Mesendoderm (in vitro differentiated cells): ENCODE results near the gene AKT3.
A peak's percentile ranks its signal among the peaks of the same experiment; 100 is the strongest.

Experiments used
- DNase-seq: peaks from one replicate; pipeline ENCODE4 v3.0.0; 2013
- H2AK5ac ChIP-seq: 2 replicates; pipeline ENCODE4 v1.6.1; 2013; ENCODE audit warnings: low read length, inconsistent platforms
- H2BK120ac ChIP-seq: 2 replicates; pipeline ENCODE4 v1.6.1; 2013; ENCODE audit warnings: low read depth, mild to moderate bottlenecking, low read length, moderate library complexity, mixed read lengths
- H2BK15ac ChIP-seq: replicated peaks from 2 replicates; pipeline ENCODE4 v1.6.1; 2013; ENCODE audit warnings: low read depth, mild to moderate bottlenecking, moderate library complexity
- H2BK5ac ChIP-seq: 2 replicates; pipeline ENCODE4 v1.6.1; 2013; ENCODE audit warnings: low read length, inconsistent platforms
- H3K18ac ChIP-seq: 2 replicates; pipeline ENCODE4 v1.6.1; 2013; ENCODE audit warnings: mild to moderate bottlenecking, low read length, mixed read lengths
- H3K23ac ChIP-seq: one replicate; pipeline ENCODE4 v1.6.1; 2013; ENCODE audit warnings: low read length
- H3K27ac ChIP-seq: 2 replicates; pipeline ENCODE4 v1.5.1; 2013; ENCODE audit warnings: low read depth, mild to moderate bottlenecking, inconsistent platforms, low read length, moderate library complexity
- H3K27me3 ChIP-seq: 2 replicates; pipeline ENCODE4 v1.6.1; 2013; ENCODE audit warnings: low read length, control low read depth, mild to moderate bottlenecking, inconsistent platforms; ENCODE audit not compliant: insufficient read depth, poor library complexity
- H3K36me3 ChIP-seq: 2 replicates; pipeline ENCODE4 v1.6.1; 2013; ENCODE audit warnings: low read length, inconsistent platforms; ENCODE audit not compliant: control insufficient read depth, insufficient read depth
- H3K4ac ChIP-seq: one replicate; pipeline ENCODE4 v1.6.1; 2013; ENCODE audit warnings: low read depth, mild to moderate bottlenecking, low read length, moderate library complexity
- H3K4me1 ChIP-seq: 2 replicates; pipeline ENCODE4 v1.6.1; 2013; ENCODE audit warnings: low read depth, low read length, inconsistent platforms; ENCODE audit not compliant: control insufficient read depth
- H3K4me2 ChIP-seq: 2 replicates; pipeline ENCODE4 v1.6.1; 2013; ENCODE audit warnings: low read length
- H3K4me3 ChIP-seq: 2 replicates; pipeline ENCODE4 v1.5.1; 2013; ENCODE audit warnings: mild to moderate bottlenecking, low read length
- H3K56ac ChIP-seq: one replicate; pipeline ENCODE4 v1.6.1; 2013; ENCODE audit warnings: low read length
- H3K79me1 ChIP-seq: 2 replicates; pipeline ENCODE4 v1.6.1; 2013; ENCODE audit warnings: low read length, inconsistent platforms
- H3K79me2 ChIP-seq: 2 replicates; pipeline ENCODE4 v1.6.1; 2013; ENCODE audit warnings: mild to moderate bottlenecking, low read length; ENCODE audit not compliant: control insufficient read depth, insufficient read depth
- H3K9ac ChIP-seq: 2 replicates; pipeline ENCODE4 v1.6.1; 2013; ENCODE audit warnings: low read length, inconsistent platforms
- H4K5ac ChIP-seq: one replicate; pipeline ENCODE4 v1.6.1; 2013; ENCODE audit warnings: low read length
- H4K8ac ChIP-seq: one replicate; pipeline ENCODE4 v1.6.1; 2013; ENCODE audit warnings: low read depth, mild to moderate bottlenecking, control low read depth, low read length, moderate library complexity
- WGBS: extraction: QIAGEN DNeasy Blood & Tissue Kit; methylation state at CpG from one replicate; pipeline ENCODE4 v1.1.7; 2013; ENCODE audit warnings: low lambda C conversion rate, missing lambda C conversion rate; ENCODE audit not compliant: insufficient coverage; ENCODE audit errors: extremely low coverage; 5-methylcytosine and 5-hydroxymethylcytosine counted together

Gene AKT3

GRCh38 chr1:243725075-243725474 lies 125.0 kb downstream of the AKT3 start:
- no peak overlapping the region for H2AK5ac ChIP-seq
- H3K4ac ChIP-seq: no peak overlapping the region
- no peak for DNase-seq
- no peak overlapping the region for H3K4me3 ChIP-seq
- no peak overlapping the region for H2BK120ac ChIP-seq
- WGBS: no CpG with 5 or more reads among the region's 3 CpGs
- H3K56ac ChIP-seq: no peak overlapping the region
- peaks cover 3% of the 10 kb centered on the region for H3K4me1 ChIP-seq
- H3K9ac ChIP-seq: no peak overlapping the region
- no peaks in the 10 kb centered on the region for H3K36me3 ChIP-seq
- no peak overlapping the region for H4K8ac ChIP-seq
- H2BK15ac ChIP-seq: peak overlapping the region; percentile 85
- no peak overlapping the region for H2BK5ac ChIP-seq
- H3K79me2 ChIP-seq: no peaks in the 10 kb centered on the region
- no peak overlapping the region for H3K18ac ChIP-seq
- no peaks in the 10 kb centered on the region for H3K27me3 ChIP-seq
- no peak overlapping the region for H3K4me2 ChIP-seq
- no peak overlapping the region for H3K27ac ChIP-seq
- H4K5ac ChIP-seq: no peak overlapping the region
- no peaks in the 10 kb centered on the region for H3K79me1 ChIP-seq
- H3K23ac ChIP-seq: no peak overlapping the region

- no peak overlapping the region for H2BK120ac ChIP-seq
- H4K8ac ChIP-seq: no peak overlapping the region
- WGBS: 100% methylated on average over 1 of the region's 3 CpGs
- H3K27me3 ChIP-seq: no peaks in the 10 kb centered on the region
- H3K4me3 ChIP-seq: no peak overlapping the region
- H3K4me2 ChIP-seq: no peak overlapping the region
- no peak overlapping the region for H3K4ac ChIP-seq
- peaks cover 5% of the 10 kb centered on the region for H3K4me1 ChIP-seq
- H2BK5ac ChIP-seq: no peak overlapping the region
- no peak overlapping the region for H3K9ac ChIP-seq
- H4K5ac ChIP-seq: no peak overlapping the region
- no peak overlapping the region for H3K27ac ChIP-seq
- no peak overlapping the region for H2BK15ac ChIP-seq
- DNase-seq: no peak
- H3K79me2 ChIP-seq: no peaks in the 10 kb centered on the region
- H2AK5ac ChIP-seq: no peak overlapping the region
- H3K79me1 ChIP-seq: peaks cover 2% of the 10 kb centered on the region
- no peak overlapping the region for H3K23ac ChIP-seq
- H3K36me3 ChIP-seq: no peaks in the 10 kb centered on the region
- no peak overlapping the region for H3K56ac ChIP-seq
- no peak overlapping the region for H3K18ac ChIP-seq
Measured at GRCh38 chr1:243723458-243724043, 126.5 kb downstream of the AKT3 start.

- H2AK5ac ChIP-seq: no peak overlapping the region
- H3K27ac ChIP-seq: no peak overlapping the region
- H3K36me3 ChIP-seq: no peaks in the 10 kb centered on the region
- WGBS: no CpG with 5 or more reads among the region's 3 CpGs
- no peak overlapping the region for H4K8ac ChIP-seq
- H3K4me2 ChIP-seq: no peak overlapping the region
- H2BK15ac ChIP-seq: no peak overlapping the region
- no peak overlapping the region for H2BK120ac ChIP-seq
- H3K4me3 ChIP-seq: no peak overlapping the region
- no peak overlapping the region for H2BK5ac ChIP-seq
- no peaks in the 10 kb centered on the region for H3K79me2 ChIP-seq
- no peak overlapping the region for H3K23ac ChIP-seq
- H3K27me3 ChIP-seq: no peaks in the 10 kb centered on the region
- H4K5ac ChIP-seq: no peak overlapping the region
- no peak overlapping the region for H3K18ac ChIP-seq
- H3K56ac ChIP-seq: no peak overlapping the region
- no peak for DNase-seq
- no peak overlapping the region for H3K4ac ChIP-seq
- H3K4me1 ChIP-seq: peaks cover 5% of the 10 kb centered on the region
- no peak overlapping the region for H3K9ac ChIP-seq
- H3K79me1 ChIP-seq: peaks cover 2% of the 10 kb centered on the region
Measured at GRCh38 chr1:243723050-243723449, 127.0 kb downstream of the AKT3 start.

GRCh38 chr1:243719476-243719875 lies 130.6 kb downstream of the AKT3 start:
- no CpG with 5 or more reads among the region's 2 CpGs for WGBS
- Histone ChIP-seq H2BK15ac (no peak overlapping the region), H3K27ac (peak overlapping the region; percentile 34), H3K4me2 (no peak overlapping the region), H3K4me3 (no peak overlapping the region), H3K18ac (peak overlapping the region; percentile 33), H4K8ac (no peak overlapping the region), H2BK120ac (no peak overlapping the region), H4K5ac (no peak overlapping the region), H3K9ac (no peak overlapping the region), H3K4ac (peak overlapping the region; percentile 86), H3K36me3 (no peaks in the 10 kb centered on the region), H3K23ac (peak overlapping the region; percentile 1), H3K27me3 (no peaks in the 10 kb centered on the region), H2AK5ac (peak overlapping the region; percentile 43), H3K79me1 (peaks cover 2% of the 10 kb centered on the region), H2BK5ac (peak overlapping the region; percentile 61), H3K4me1 (peaks cover 3% of the 10 kb centered on the region), H3K56ac (peak overlapping the region; percentile 36), H3K79me2 (no peaks in the 10 kb centered on the region)
- no peak for DNase-seq

GRCh38 chr1:243718893-243719292 lies 131.2 kb downstream of the AKT3 start:
- no peaks in the 10 kb centered on the region for H3K27me3 ChIP-seq
- no peak overlapping the region for H4K5ac ChIP-seq
- no peak overlapping the region for H2BK120ac ChIP-seq
- no peak overlapping the region for H2BK5ac ChIP-seq
- H3K4ac ChIP-seq: no peak overlapping the region
- H3K27ac ChIP-seq: no peak overlapping the region
- H2AK5ac ChIP-seq: no peak overlapping the region
- no peak overlapping the region for H3K18ac ChIP-seq
- H3K36me3 ChIP-seq: no peaks in the 10 kb centered on the region
- no peak overlapping the region for H2BK15ac ChIP-seq
- H3K23ac ChIP-seq: no peak overlapping the region
- no CpG with 5 or more reads among the region's 1 CpG for WGBS
- H3K56ac ChIP-seq: no peak overlapping the region
- H3K79me1 ChIP-seq: peaks cover 2% of the 10 kb centered on the region
- no peaks in the 10 kb centered on the region for H3K79me2 ChIP-seq
- no peak overlapping the region for H4K8ac ChIP-seq
- no peak overlapping the region for H3K4me2 ChIP-seq
- no peak overlapping the region for H3K4me3 ChIP-seq
- peaks cover 3% of the 10 kb centered on the region for H3K4me1 ChIP-seq
- no peak overlapping the region for H3K9ac ChIP-seq
- peak; percentile 86 for DNase-seq

GRCh38 chr1:243718022-243718421 lies 132.0 kb downstream of the AKT3 start:
- WGBS: no CpG with 5 or more reads among the region's 2 CpGs
- no peak overlapping the region for H3K4me2 ChIP-seq
- peaks cover 2% of the 10 kb centered on the region for H3K79me1 ChIP-seq
- H3K4me1 ChIP-seq: peaks cover 4% of the 10 kb centered on the region
- no peaks in the 10 kb centered on the region for H3K36me3 ChIP-seq
- no peak overlapping the region for H3K4ac ChIP-seq
- H3K9ac ChIP-seq: no peak overlapping the region
- H3K4me3 ChIP-seq: no peak overlapping the region
- H3K27ac ChIP-seq: no peak overlapping the region
- H3K56ac ChIP-seq: no peak overlapping the region
- no peak overlapping the region for H2BK15ac ChIP-seq
- no peak overlapping the region for H4K5ac ChIP-seq
- H3K18ac ChIP-seq: no peak overlapping the region
- H2BK120ac ChIP-seq: no peak overlapping the region
- H3K23ac ChIP-seq: no peak overlapping the region
- H2AK5ac ChIP-seq: no peak overlapping the region
- H2BK5ac ChIP-seq: no peak overlapping the region
- H4K8ac ChIP-seq: no peak overlapping the region
- H3K79me2 ChIP-seq: no peaks in the 10 kb centered on the region
- no peak for DNase-seq
- no peaks in the 10 kb centered on the region for H3K27me3 ChIP-seq
